Hematopoietic multipotent progenitor cell treated with erythropoietin and hydrocortisone succinate and interleukin-3 and kit ligand, for 6 days (in vitro differentiated cells): ENCODE data around the gene GSX2.
A peak's percentile ranks its signal among the peaks of the same experiment; 100 is the strongest.

Experiments
- DNase-seq: peaks from one replicate; pipeline ENCODE4 v3.0.0-alpha.2; 2015

Gene GSX2

GRCh38 chr4:54082168-54082567 lies 17.8 kb upstream of the GSX2 start:
- no peak for DNase-seq

GRCh38 chr4:54085284-54085683 lies 14.7 kb upstream of the GSX2 start:
- DNase-seq = no peak

- no peak for DNase-seq
These were observed 10.1 kb upstream of the GSX2 start for GRCh38 chr4:54089875-54090274.

- no peak for DNase-seq
These were observed 9.6 kb upstream of the GSX2 start for GRCh38 chr4:54090404-54090803.

- no peak for DNase-seq
These were observed 8.9 kb upstream of the GSX2 start for GRCh38 chr4:54090804-54091623.

GRCh38 chr4:54091637-54092404 lies 8.1 kb upstream of the GSX2 start:
- DNase-seq = peak; percentile 63

- no peak for DNase-seq
These were observed 7.3 kb upstream of the GSX2 start for GRCh38 chr4:54092405-54093323.

GRCh38 chr4:54093324-54094240 lies 6.4 kb upstream of the GSX2 start:
- no peak for DNase-seq

- no peak for DNase-seq
These were observed 5.5 kb upstream of the GSX2 start for GRCh38 chr4:54094451-54094850.

- no peak for DNase-seq
These were observed 4.7 kb upstream of the GSX2 start for GRCh38 chr4:54095110-54095825.

GRCh38 chr4:54096295-54096962 lies 3.5 kb upstream of the GSX2 start:
- DNase-seq = no peak

- DNase-seq = no peak
These were observed 2.8 kb upstream of the GSX2 start for GRCh38 chr4:54097152-54097551.

GRCh38 chr4:54098375-54098774 lies 1.6 kb upstream of the GSX2 start:
- no peak for DNase-seq

GRCh38 chr4:54099287-54099747 lies 646 bp upstream of the GSX2 start:
- DNase-seq = no peak

GRCh38 chr4:54100595-54101189 lies 729 bp downstream of the GSX2 start:
- DNase-seq = no peak

GRCh38 chr4:54101190-54102041 lies 1.5 kb downstream of the GSX2 start:
- DNase-seq = no peak

- no peak for DNase-seq
These were observed 2.7 kb downstream of the GSX2 start for GRCh38 chr4:54102531-54103106.

- DNase-seq = no peak
These were observed 3.2 kb downstream of the GSX2 start for GRCh38 chr4:54103190-54103574.

GRCh38 chr4:54104907-54105306 lies 4.9 kb downstream of the GSX2 start:
- no peak for DNase-seq
